ENCODE measurements around the gene HEY2.

DNA sequence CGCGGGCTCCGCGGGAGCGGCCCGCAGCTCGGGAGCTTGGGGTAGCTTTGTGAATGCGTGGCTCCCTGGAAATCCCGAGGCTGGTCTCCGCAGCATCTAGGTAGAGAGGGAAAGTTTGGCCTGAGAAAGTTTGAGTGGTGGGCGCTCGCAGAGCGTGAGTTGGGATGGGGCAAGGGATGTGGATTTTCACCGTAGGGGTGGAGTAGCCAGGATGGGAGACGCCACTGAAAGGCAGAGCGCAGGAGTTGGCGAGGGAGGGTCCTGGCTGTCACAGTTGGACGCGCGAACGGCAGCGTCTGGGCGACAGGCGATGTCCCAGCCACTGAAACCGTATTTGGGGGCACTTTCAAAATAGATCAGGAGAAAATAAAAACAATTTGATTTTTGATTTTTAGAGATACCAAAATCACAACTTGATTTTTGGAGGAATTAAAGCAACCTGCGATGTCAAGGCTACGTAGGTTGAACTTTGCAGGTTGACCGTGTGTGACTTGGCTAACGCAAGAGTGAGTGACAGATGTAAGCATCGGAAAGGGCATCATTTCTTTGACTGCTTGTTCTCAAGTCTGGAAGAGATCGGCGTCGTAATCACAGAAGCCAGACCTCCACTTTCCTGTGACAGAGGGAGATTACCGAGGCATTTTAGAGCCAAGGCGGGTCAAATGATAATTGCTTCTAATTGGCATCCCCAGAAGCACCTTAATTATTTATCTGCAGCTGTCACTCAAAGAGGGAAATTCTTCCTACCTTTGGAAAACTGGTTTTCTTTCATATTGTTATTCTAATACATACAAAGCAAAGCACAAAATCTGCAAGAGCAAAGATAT is 646 bp downstream of the HEY2 start:
- peak; percentile 85; the same call in 1 of the 2 replicates for TF ChIP-seq EZH2phosphoT487 (IDR thresholded peaks at IDR 0.05; ENCODE audit: borderline replicate concordance, low read length)
- TF ChIP-seq, protein P1, sequence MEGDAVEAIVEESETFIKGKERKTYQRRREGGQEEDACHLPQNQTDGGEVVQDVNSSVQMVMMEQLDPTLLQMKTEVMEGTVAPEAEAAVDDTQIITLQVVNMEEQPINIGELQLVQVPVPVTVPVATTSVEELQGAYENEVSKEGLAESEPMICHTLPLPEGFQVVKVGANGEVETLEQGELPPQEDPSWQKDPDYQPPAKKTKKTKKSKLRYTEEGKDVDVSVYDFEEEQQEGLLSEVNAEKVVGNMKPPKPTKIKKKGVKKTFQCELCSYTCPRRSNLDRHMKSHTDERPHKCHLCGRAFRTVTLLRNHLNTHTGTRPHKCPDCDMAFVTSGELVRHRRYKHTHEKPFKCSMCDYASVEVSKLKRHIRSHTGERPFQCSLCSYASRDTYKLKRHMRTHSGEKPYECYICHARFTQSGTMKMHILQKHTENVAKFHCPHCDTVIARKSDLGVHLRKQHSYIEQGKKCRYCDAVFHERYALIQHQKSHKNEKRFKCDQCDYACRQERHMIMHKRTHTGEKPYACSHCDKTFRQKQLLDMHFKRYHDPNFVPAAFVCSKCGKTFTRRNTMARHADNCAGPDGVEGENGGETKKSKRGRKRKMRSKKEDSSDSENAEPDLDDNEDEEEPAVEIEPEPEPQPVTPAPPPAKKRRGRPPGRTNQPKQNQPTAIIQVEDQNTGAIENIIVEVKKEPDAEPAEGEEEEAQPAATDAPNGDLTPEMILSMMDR (IDR thresholded peaks at IDR 0.05; ENCODE audit: low read depth, low read length, poor library complexity, severe bottlenecking) = no peak
